DMS 273 treated with DMSO at 0.1 percent for 48 hours (cell line): ENCODE measurements around the gene PRR5L.
A peak's percentile ranks its signal among the peaks of the same experiment; 100 is the strongest.

Experiments used
- DNase-seq: peaks from one replicate; lab custom pipeline; 2025; lab: John Stamatoyannopoulos, UW

The PRR5L gene

GRCh38 chr11:36326524-36327419 lies 30.7 kb downstream of the PRR5L start:
- no peak for DNase-seq

- DNase-seq, result no peak
Observed at GRCh38 chr11:36328966-36329673, 33.0 kb downstream of the PRR5L start.

- DNase-seq, result no peak
Observed at GRCh38 chr11:36330411-36330810, 34.3 kb downstream of the PRR5L start.

GRCh38 chr11:36333468-36333867 lies 37.4 kb downstream of the PRR5L start:
- DNase-seq, result no peak

- peak; percentile 25 for DNase-seq
Observed at GRCh38 chr11:36333897-36334296, 37.8 kb downstream of the PRR5L start.

- no peak for DNase-seq
Observed at GRCh38 chr11:36339888-36340287, 43.8 kb downstream of the PRR5L start.

- no peak for DNase-seq
Observed at GRCh38 chr11:36340897-36341296, 44.8 kb downstream of the PRR5L start.

GRCh38 chr11:36341915-36342314 lies 45.8 kb downstream of the PRR5L start:
- DNase-seq, result no peak

- DNase-seq, result no peak
Observed at GRCh38 chr11:36342327-36342726, 46.2 kb downstream of the PRR5L start.

GRCh38 chr11:36343436-36343835 lies 47.3 kb downstream of the PRR5L start:
- no peak for DNase-seq

GRCh38 chr11:36345084-36345511 lies 49.0 kb downstream of the PRR5L start:
- no peak for DNase-seq

GRCh38 chr11:36345535-36346141 lies 49.5 kb downstream of the PRR5L start:
- no peak for DNase-seq

- DNase-seq, result no peak
Observed at GRCh38 chr11:36346562-36347383, 50.7 kb downstream of the PRR5L start.

GRCh38 chr11:36347384-36347906 lies 51.4 kb downstream of the PRR5L start:
- DNase-seq, result no peak

- DNase-seq, result no peak
Observed at GRCh38 chr11:36349351-36350136, 53.5 kb downstream of the PRR5L start.

- no peak for DNase-seq
Observed at GRCh38 chr11:36350137-36350513, 54.0 kb downstream of the PRR5L start.

- no peak for DNase-seq
Observed at GRCh38 chr11:36352922-36353321, 56.8 kb downstream of the PRR5L start.

- DNase-seq, result no peak
Observed at GRCh38 chr11:36354221-36355003, 58.3 kb downstream of the PRR5L start.

GRCh38 chr11:36356201-36356600 lies 60.1 kb downstream of the PRR5L start:
- DNase-seq, result no peak

- no peak for DNase-seq
Observed at GRCh38 chr11:36357831-36358230, 61.7 kb downstream of the PRR5L start.
